Subcutaneous abdominal adipose tissue (tissue), 5 donors: Measurements from ENCODE around the gene SARNP.

ENCODE experiments used
- H3K27ac ChIP-seq: one replicate; pipeline ENCODE4 v1.7.0; 2013; ENCODE audit warnings: low read depth, mild to moderate bottlenecking, inconsistent platforms, low read length, moderate library complexity
- H3K27me3 ChIP-seq, 5 donors: one replicate each; pipeline ENCODE4 v1.7.0; 2013; ENCODE audit warnings: low read length in 5 of 5, inconsistent platforms in 1 of 5; ENCODE audit not compliant: control insufficient read depth in 5 of 5, insufficient read depth in 4 of 5
- H3K36me3 ChIP-seq, 5 donors: one replicate each; pipeline ENCODE4 v1.7.0; 2013; ENCODE audit warnings: low read length in 5 of 5; ENCODE audit not compliant: control insufficient read depth in 5 of 5, insufficient read depth in 5 of 5
- H3K4me1 ChIP-seq, 5 donors: one replicate each; pipeline ENCODE4 v1.7.0; 2013; ENCODE audit warnings: low read length in 5 of 5, mild to moderate bottlenecking in 3 of 5, moderate library complexity in 1 of 5; ENCODE audit not compliant: control insufficient read depth in 5 of 5, insufficient read depth in 5 of 5
- H3K4me3 ChIP-seq, 5 donors: one replicate each; pipeline ENCODE4 v1.7.0; 2013; ENCODE audit warnings: low read length in 5 of 5, low read depth in 1 of 5
- H3K9ac ChIP-seq, 5 donors: one replicate each; pipeline ENCODE4 v1.7.0; 2013; ENCODE audit warnings: low read length in 5 of 5, mild to moderate bottlenecking in 4 of 5, moderate library complexity in 3 of 5
- H3K9me3 ChIP-seq, 5 donors: one replicate each; pipeline ENCODE4 v1.7.0; 2013; ENCODE audit warnings: low read length in 5 of 5; ENCODE audit not compliant: control insufficient read depth in 5 of 5
- donor health status: healthy.
- donor health status: healthy.
- donor health status: healthy.
- donor health status: healthy.
- donor health status: healthy.

The SARNP gene

DNA sequence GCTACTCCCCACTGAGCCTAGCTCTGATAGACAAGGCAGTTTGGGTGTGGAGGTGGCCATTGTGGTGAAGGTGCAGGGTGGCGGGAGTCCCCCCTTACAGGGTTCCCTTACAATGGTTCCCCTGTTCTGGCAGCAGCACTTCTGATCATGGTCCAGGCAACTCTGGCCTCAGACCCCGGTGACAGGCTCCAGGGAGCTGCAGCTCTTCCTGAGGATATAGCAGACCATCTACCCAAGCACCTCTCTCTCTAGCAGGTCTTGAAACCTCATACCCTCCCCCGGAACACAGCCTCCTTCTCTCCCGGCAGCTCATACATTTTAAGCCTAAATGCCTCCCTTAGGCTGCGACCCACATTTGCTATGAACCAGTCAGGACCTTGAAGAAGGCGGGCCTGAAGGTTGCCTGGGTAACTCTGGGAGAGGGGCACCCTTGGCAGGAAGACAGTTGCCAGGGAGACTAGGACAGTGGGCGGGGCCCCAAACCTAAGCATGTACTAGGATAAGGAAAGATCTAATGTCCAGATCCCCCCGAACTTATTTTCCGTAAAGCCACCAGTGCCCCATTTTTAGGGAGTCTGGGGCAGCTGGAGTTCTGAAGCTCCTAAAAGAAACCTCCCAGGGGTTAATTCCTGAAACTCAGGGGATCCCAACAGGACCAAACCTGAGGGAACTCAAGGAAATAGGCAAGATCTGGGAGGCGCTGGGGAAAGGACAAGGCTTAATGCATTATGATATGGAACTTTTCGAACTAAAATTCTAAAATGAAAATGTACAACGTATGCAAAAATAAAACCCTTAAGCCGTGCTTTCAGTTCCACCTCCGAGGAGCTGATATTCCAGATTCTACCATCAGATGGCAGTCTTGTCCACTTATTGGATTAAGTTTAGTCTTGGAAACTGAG lies 79.2 kb downstream of the SARNP start:
- Histone ChIP-seq H3K4me3 (peak overlapping the region; percentile 51 to 72 (median 58)), H3K27me3 (peaks cover 0 to 7% (median 0%) of the 10 kb centered on the region in 5 donors), H3K9me3 (no peaks in the 10 kb centered on the region), H3K27ac (peak overlapping the region; percentile 1), H3K36me3 (no peaks in the 10 kb centered on the region), H3K9ac (peak overlapping the region in 4 of 5 donors; percentile 56 to 75 (median 65)), H3K4me1 (peaks cover 2 to 29% (median 22%) of the 10 kb centered on the region in 5 donors)

DNA sequence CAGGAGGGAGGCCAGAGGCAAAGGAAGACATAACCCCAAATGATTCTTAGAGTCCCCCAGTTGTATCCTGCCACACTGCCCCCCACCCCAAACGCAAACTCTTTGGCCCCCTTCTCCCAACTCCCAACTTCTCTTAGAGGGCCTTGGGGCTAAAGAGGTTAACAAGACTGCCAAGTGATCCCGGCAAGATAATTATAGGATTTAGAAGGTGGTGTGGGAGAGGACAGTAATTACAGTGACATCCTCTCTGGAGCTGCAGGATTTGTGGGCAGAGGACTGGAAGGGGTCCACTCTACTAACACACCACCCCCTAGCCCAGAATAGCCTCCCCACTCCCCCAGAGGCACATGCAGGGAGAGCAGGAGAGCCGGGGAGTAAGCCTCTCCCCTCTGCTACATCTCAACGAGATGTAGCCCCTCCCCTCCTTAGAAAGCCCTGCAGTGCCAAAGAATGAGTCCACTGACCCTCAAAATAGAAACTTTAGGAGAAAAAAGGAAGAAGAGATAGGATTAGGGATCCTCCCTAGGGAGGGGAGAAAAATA lies 79.9 kb downstream of the SARNP start:
- H3K9me3 ChIP-seq: no peaks in the 10 kb centered on the region
- peak overlapping the region in 4 of 5 donors; percentile 51 to 72 (median 56) for H3K4me3 ChIP-seq
- peak overlapping the region in 2 of 5 donors; percentile 40 to 75 for H3K9ac ChIP-seq
- peaks cover 2 to 26% (median 20%) of the 10 kb centered on the region in 5 donors for H3K4me1 ChIP-seq
- H3K36me3 ChIP-seq: no peaks in the 10 kb centered on the region
- H3K27me3 ChIP-seq: peaks cover 0 to 7% (median 0%) of the 10 kb centered on the region in 5 donors
- H3K27ac ChIP-seq: peak overlapping the region; percentile 1

DNA sequence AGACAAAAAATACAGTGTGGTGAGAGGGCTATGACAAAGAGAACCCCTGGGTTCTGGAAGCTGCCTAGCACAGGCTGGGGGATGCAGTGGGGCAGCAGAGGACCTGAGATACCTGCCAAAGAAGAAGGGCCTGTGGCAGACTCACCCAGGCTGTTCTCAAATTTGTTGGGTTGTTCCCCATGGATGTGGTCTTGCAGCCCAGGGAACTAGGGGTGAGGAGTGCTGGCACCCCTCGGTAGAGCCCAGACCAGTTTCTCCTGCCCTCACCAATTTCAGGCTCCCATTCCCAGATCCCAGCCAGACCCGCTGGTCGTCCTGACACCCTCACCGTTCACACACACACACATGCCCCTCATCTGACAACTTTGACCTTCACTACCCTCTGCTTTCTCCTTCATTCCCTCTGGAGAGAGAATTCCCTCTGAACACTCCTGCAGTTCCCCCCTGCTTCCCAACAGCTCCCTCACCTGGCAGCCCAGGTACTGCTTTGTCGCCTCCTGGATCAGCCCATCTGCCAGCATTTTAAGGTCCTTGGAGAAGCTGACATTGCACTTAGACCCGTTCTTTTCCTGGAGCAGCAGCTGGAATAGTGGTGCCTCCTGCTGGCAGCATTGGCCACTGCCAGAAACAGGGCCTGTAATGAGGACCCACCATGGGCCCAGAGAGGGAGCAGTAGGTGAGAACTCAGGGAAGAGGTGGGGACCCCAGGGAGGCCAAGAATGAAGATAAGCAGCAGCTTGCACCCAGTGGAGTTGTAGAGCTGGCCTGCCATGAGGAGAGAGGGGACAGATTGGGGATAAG lies 80.5 kb downstream of the SARNP start:
- Histone ChIP-seq H3K36me3 (no peaks in the 10 kb centered on the region), H3K9ac (no peak overlapping the region), H3K27me3 (peaks cover 0 to 5% (median 0%) of the 10 kb centered on the region in 5 donors), H3K9me3 (no peaks in the 10 kb centered on the region), H3K27ac (no peak overlapping the region), H3K4me3 (no peak overlapping the region), H3K4me1 (peaks cover under 1 to 21% (median 18%) of the 10 kb centered on the region in 5 donors)

DNA sequence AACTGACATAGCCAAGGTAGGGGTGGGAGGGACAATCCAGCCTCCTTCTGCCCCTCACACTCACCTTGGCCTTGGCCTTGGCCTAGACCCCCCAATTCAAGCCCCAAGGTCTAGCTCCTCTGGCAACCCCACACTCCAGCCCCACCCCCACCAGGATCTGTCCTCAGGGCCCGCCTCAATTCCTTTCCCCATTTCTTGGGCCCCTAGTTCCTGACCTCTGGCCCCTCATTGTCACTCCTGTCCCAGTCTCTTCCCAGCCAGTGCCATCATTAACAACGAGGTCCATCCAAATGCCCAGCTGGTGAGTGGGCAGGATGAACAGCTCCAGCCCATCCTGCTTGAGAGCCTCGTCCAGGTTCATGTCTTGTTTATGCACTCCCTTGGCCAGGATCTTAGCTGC lies 81.4 kb downstream of the SARNP start:
- H3K36me3 ChIP-seq: no peaks in the 10 kb centered on the region
- H3K4me3 ChIP-seq: no peak overlapping the region
- no peak overlapping the region for H3K27ac ChIP-seq
- no peak overlapping the region for H3K9ac ChIP-seq
- H3K9me3 ChIP-seq: no peaks in the 10 kb centered on the region
- peaks cover 0 to 21% (median 18%) of the 10 kb centered on the region in 5 donors for H3K4me1 ChIP-seq
- H3K27me3 ChIP-seq: no peaks in the 10 kb centered on the region

DNA sequence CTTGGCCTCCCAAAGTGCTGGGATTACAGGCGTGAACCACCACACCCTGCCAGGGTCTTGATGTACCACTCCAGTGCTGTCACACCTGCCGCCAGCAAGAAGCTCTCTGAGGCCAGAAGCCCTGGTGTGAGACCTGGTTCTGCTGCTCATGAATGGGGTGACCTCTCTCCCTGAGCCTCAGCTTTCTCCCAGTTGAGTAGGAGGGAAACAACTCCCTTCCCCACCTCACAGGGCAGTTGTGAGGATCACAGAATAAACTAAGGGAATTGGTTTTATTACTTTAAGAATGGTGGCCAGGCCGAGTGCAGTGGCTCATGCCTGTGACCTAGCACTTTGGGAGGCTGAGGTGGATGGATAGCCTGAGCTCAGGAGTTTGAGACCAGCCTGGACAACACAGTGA lies 82.9 kb downstream of the SARNP start:
- H3K4me1 ChIP-seq: peaks cover 1 to 34% (median 29%) of the 10 kb centered on the region in 5 donors
- no peak overlapping the region for H3K9ac ChIP-seq
- H3K9me3 ChIP-seq: no peaks in the 10 kb centered on the region
- no peaks in the 10 kb centered on the region for H3K36me3 ChIP-seq
- H3K27me3 ChIP-seq: no peaks in the 10 kb centered on the region
- H3K27ac ChIP-seq: no peak overlapping the region
- no peak overlapping the region for H3K4me3 ChIP-seq

DNA sequence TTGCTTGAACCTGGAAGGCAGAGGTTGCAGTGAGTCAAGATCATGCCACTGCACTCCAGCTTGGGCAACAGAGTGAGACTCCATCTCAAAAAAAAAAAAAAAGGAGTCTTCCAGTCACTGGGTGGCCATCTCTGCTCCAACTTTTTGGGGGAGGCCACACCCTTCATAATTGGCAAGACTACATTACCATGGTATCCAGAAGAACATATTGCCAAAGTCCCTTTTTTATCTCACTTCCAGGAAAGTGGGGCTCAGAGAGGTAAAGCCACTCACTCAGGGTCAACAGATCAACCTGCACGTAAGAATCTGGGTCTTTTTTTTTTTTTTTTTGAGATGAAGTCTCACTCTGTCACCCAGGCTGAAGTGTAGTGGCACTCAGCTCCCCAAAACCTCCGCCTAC lies 83.7 kb downstream of the SARNP start:
- no peaks in the 10 kb centered on the region for H3K9me3 ChIP-seq
- H3K27ac ChIP-seq: no peak overlapping the region
- H3K9ac ChIP-seq: no peak overlapping the region
- H3K4me3 ChIP-seq: no peak overlapping the region
- no peaks in the 10 kb centered on the region for H3K27me3 ChIP-seq
- peaks cover 3 to 39% (median 29%) of the 10 kb centered on the region in 5 donors for H3K4me1 ChIP-seq
- no peaks in the 10 kb centered on the region for H3K36me3 ChIP-seq

DNA sequence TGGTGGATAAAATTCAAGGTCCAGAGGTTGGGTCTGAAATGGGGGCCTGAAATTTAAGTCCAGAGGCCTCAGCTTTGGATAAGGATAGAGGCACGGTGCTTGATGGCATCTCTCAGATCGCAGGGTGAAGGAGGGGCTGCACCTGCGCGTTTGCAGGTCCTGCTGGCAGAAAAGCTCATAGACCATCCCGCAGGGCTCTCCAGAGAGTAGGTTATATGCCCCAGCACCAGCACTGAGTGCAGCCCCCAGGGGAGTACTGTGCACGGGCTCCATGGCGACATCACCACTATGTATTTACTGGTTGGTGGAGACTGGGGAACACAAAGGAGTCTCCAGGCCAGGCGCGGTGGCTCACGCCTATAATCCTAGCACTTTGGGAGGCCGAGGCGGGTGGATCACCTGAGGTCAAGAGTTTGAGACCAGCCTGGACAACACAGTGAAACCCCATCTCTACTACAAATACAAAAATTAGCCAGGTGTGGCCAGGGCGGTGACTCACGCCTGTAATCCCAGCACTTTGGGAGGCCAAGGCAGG lies 84.4 kb downstream of the SARNP start:
- H3K36me3 ChIP-seq: no peaks in the 10 kb centered on the region
- H3K27ac ChIP-seq: no peak overlapping the region
- H3K9me3 ChIP-seq: no peaks in the 10 kb centered on the region
- H3K9ac ChIP-seq: no peak overlapping the region
- H3K27me3 ChIP-seq: no peaks in the 10 kb centered on the region
- no peak overlapping the region for H3K4me3 ChIP-seq
- H3K4me1 ChIP-seq: peaks cover 3 to 33% (median 23%) of the 10 kb centered on the region in 5 donors

DNA sequence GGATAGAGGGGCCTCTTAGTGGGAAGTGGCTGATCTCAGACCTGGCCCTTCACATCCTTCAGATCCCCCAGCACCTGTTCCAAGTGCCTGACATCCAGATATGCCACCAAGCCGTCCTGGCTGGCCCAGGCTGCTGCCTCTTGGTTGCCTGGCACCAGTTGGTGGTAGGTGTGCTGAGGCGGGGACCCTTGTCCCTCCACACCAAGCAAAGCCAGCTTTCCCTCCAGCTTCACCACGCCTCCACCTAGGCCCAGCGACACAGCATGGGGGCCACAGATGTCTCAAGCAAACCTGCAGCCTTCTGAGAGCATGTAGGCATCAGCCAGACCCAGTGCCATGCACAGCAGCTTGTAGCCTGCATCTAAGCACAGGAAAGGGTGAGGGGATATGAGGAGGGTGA lies 85.2 kb downstream of the SARNP start:
- peaks cover 0 to 1% (median under 1%) of the 10 kb centered on the region in 5 donors for H3K36me3 ChIP-seq
- no peaks in the 10 kb centered on the region for H3K9me3 ChIP-seq
- H3K9ac ChIP-seq: no peak overlapping the region
- peaks cover 3 to 33% (median 22%) of the 10 kb centered on the region in 5 donors for H3K4me1 ChIP-seq
- H3K27me3 ChIP-seq: no peaks in the 10 kb centered on the region
- H3K27ac ChIP-seq: no peak overlapping the region
- no peak overlapping the region for H3K4me3 ChIP-seq

DNA sequence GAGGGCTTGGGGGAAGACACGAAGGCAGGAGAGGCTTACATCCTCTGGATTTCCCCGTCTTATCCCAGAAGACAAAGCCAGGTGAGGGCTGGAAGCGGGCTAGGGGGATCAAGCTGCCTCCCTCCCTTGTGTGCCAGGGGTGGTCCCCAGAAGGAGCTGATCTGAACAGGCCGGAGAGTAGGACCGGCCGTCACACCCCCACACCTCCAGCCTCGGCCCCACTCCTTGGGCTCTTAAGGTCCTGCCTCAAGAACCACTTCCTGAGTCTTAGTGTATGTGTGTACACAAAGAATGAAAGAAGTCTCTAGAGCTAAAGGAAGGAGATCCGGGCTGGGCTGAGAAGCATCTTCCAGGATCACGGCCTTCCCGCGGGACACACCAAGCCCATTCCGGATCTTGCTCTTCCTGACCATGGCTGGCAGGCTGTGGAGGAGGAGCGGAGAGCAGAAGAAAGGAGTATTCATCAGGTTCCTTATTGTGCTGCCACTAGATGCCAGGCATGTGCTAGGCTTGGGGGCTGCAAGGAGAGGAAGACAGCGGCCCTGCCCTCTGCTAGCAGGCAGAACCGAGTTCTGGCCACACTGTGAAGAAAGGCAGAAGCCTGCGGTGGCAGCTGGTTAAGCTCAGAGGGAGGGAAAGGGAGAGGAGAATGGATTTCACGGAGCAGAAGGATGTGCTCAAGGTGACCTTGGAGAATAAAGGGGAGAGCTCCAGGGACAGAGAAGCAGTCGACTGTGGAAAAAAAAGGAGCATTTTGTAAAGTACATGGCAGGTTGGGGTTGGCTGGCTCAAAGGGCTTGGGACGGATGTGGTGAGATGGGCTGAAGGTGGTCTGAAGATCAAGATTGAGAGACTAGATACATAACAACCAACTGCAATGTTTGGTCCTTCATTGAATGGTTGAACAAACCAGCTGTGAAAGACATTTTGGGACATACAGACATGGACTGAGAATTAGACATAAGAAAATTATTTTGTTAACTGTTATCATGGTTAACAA lies 87.4 kb downstream of the SARNP start:
- H3K9me3 ChIP-seq: no peaks in the 10 kb centered on the region
- peaks cover 0 to 22% (median 21%) of the 10 kb centered on the region in 5 donors for H3K36me3 ChIP-seq
- H3K4me1 ChIP-seq: peaks cover 10 to 48% (median 40%) of the 10 kb centered on the region in 5 donors
- peak overlapping the region; percentile 100 for H3K27ac ChIP-seq
- H3K27me3 ChIP-seq: no peaks in the 10 kb centered on the region
- H3K4me3 ChIP-seq: peak overlapping the region; percentile 75 to 94 (median 93)
- H3K9ac ChIP-seq: peak overlapping the region; percentile 94 to 98 (median 97)
